Keratinocyte (primary cell): Measurements from ENCODE around the gene ASB4. TPM values are rescaled to one million over a fixed set of nuclear protein-coding genes. Genes with fewer than 3 reads are reported as not detected.

Experiments
- DNase-seq: peaks from one replicate; pipeline ENCODE4 v3.0.0-alpha.2; 2011; ENCODE audit warnings: low read depth, missing footprints, low spot score
- FAIRE-seq: peaks from 2 replicates; lab custom pipeline; 2011; peaks lifted over from hg19 to GRCh38; lab: Jason Lieb, UNC
- H2AFZ ChIP-seq: 2 replicates; pipeline ENCODE4 v1.6.0; 2012; ENCODE audit warnings: low read length, control low read depth, inconsistent platforms; ENCODE audit not compliant: control insufficient read depth
- H3K27ac ChIP-seq: 2 replicates; pipeline ENCODE4 v1.5.1; 2011; ENCODE audit warnings: low read length; ENCODE audit not compliant: control insufficient read depth, insufficient read depth
- H3K27me3 ChIP-seq: 3 replicates; pipeline ENCODE4 v1.6.0; 2011; ENCODE audit warnings: low read length; ENCODE audit not compliant: control insufficient read depth, insufficient read depth; ENCODE audit errors: extremely low read depth
- H3K36me3 ChIP-seq, 2 experiments: 2 replicates in 1 of 2; 3 replicates in 1 of 2; pipeline ENCODE4 v1.5.1; 2011; ENCODE audit warnings: low read length in 2 of 2, mild to moderate bottlenecking in 1 of 2; ENCODE audit not compliant: control insufficient read depth in 2 of 2, insufficient read depth in 2 of 2; ENCODE audit errors: extremely low read depth in 1 of 2
- H3K4me1 ChIP-seq: 3 replicates; pipeline ENCODE4 v1.5.1; 2011; ENCODE audit warnings: low read length; ENCODE audit not compliant: control insufficient read depth, insufficient read depth; ENCODE audit errors: extremely low read depth
- H3K4me2 ChIP-seq: 3 replicates; pipeline ENCODE4 v1.6.0; 2011; ENCODE audit warnings: low read depth, low read length; ENCODE audit not compliant: control insufficient read depth, insufficient read depth; ENCODE audit errors: extremely low read depth
- H3K4me3 ChIP-seq, 3 experiments: fragments of 200-600 bp in 1 of 3; sonication (generic) in 1 of 3; 2 replicates in 2 of 3; 3 replicates in 1 of 3; pipeline ENCODE4 v1.5.1; 2011 to 2016; ENCODE audit warnings: low read length in 3 of 3, mild to moderate bottlenecking in 3 of 3, control low read depth in 2 of 3, inconsistent platforms in 1 of 3, low read depth in 1 of 3, mixed read lengths in 1 of 3, mixed run types in 1 of 3, moderate library complexity in 1 of 3; ENCODE audit not compliant: control insufficient read depth in 2 of 3, insufficient read depth in 2 of 3; ENCODE audit errors: extremely low read depth in 1 of 3
- H3K79me2 ChIP-seq: 2 replicates; pipeline ENCODE4 v1.6.0; 2012; ENCODE audit warnings: low read length; ENCODE audit not compliant: control insufficient read depth, insufficient read depth
- H3K9ac ChIP-seq: 3 replicates; pipeline ENCODE4 v1.6.0; 2011; ENCODE audit warnings: low read length; ENCODE audit not compliant: control insufficient read depth, insufficient read depth; ENCODE audit errors: extremely low read depth
- H3K9me1 ChIP-seq: 3 replicates; pipeline ENCODE4 v1.6.0; 2011; ENCODE audit warnings: low read length; ENCODE audit not compliant: control insufficient read depth, insufficient read depth; ENCODE audit errors: extremely low read depth
- H3K9me3 ChIP-seq: 2 replicates; pipeline ENCODE4 v1.5.1; 2012; ENCODE audit warnings: low read depth, low read length; ENCODE audit not compliant: control insufficient read depth
- H4K20me1 ChIP-seq: 3 replicates; pipeline ENCODE4 v1.6.0; 2011; ENCODE audit warnings: low read length; ENCODE audit not compliant: control insufficient read depth, insufficient read depth; ENCODE audit errors: extremely low read depth
- CTCF ChIP-seq, 3 experiments: IDR thresholded peaks in 1 of 3; conservative IDR thresholded peaks in 1 of 3; optimal IDR thresholded peaks in 1 of 3; 2 replicates in 2 of 3; 3 replicates in 1 of 3; pipeline versions ENCODE3 to v1.5.1; 2011; ENCODE audit warnings: low read length in 3 of 3, mild to moderate bottlenecking in 3 of 3, moderate library complexity in 2 of 3, control low read depth in 1 of 3, inconsistent platforms in 1 of 3; ENCODE audit not compliant: insufficient read depth in 2 of 3; ENCODE audit errors: extremely low read depth in 1 of 3
- EZH2 ChIP-seq: IDR thresholded peaks from one replicate; pipeline ENCODE4 v1.6.1; 2012; ENCODE audit warnings: inconsistent platforms, mild to moderate bottlenecking, low read length, moderate library complexity
- dilution Hi-C: fragments of 300-500 bp; cut with MboI; formaldehyde crosslinking; loops from one replicate; pipeline ENCODE4 v1.7.0; 2020; ENCODE audit warnings: low sequenced_read_pairs; ENCODE audit not compliant: extremely low pct_ligation_motif_present
- polyA plus RNA-seq, 5 experiments: library from polyadenylated mRNA; depleted of rRNA in 3 of 5; stranded (reverse) in 3 of 5; stranded (forward) in 1 of 5; unstranded in 1 of 5; fragments of >200 nt; gene quantifications; 1 replicate in 1 of 5; 2 replicates in 3 of 5; 3 replicates in 1 of 5; pipeline versions ENCODE4 v1.2.1 to v1.2.3, GENCODE V29; 2011 to 2012; ENCODE audit warnings: missing spikeins in 2 of 5, low read depth in 1 of 5, low replicate concordance in 1 of 5

ASB4 gene
- polyA plus RNA-seq, 1 donor (not counting 4 experiments of a cell fraction or from before 2014, with no cell fraction given): not detected

- H2AFZ ChIP-seq: no peak overlapping the region
- H3K79me2 ChIP-seq: no peaks in the 10 kb centered on the region
- no peaks in the 10 kb centered on the region for H3K9me3 ChIP-seq
- no peak for DNase-seq
- H3K9me1 ChIP-seq: no peaks in the 10 kb centered on the region
- H4K20me1 ChIP-seq: no peaks in the 10 kb centered on the region
- H3K4me2 ChIP-seq: no peak overlapping the region
- no peak for TF ChIP-seq CTCF (optimal IDR thresholded peaks at IDR 0.05 in 1 of 3, IDR thresholded peaks at IDR 0.05 in 1 of 3, conservative IDR thresholded peaks at IDR 0.05 in 1 of 3; ENCODE audit: extremely low read depth in 1 of 3, insufficient read depth in 2 of 3, low read length in 3 of 3)
- TF ChIP-seq EZH2: no peak
- no peak for FAIRE-seq
- dilution Hi-C loops: no loop called here
- H3K36me3 ChIP-seq: no peaks in the 10 kb centered on the region
- H3K4me3 ChIP-seq: no peak overlapping the region
- H3K4me1 ChIP-seq: no peaks in the 10 kb centered on the region
- H3K27ac ChIP-seq: no peak overlapping the region
- peaks cover 5% of the 10 kb centered on the region for H3K27me3 ChIP-seq
- H3K9ac ChIP-seq: no peak overlapping the region
Measured at GRCh38 chr7:95535662-95536061, 49.9 kb downstream of the ASB4 start.

- no peak overlapping the region for H3K27ac ChIP-seq
- H3K4me3 ChIP-seq: no peak overlapping the region
- no peaks in the 10 kb centered on the region for H3K9me1 ChIP-seq
- FAIRE-seq (no peak), DNase-seq (no peak)
- no peaks in the 10 kb centered on the region for H3K79me2 ChIP-seq
- H2AFZ ChIP-seq: no peak overlapping the region
- no peaks in the 10 kb centered on the region for H3K9me3 ChIP-seq
- H4K20me1 ChIP-seq: no peaks in the 10 kb centered on the region
- H3K4me1 ChIP-seq: no peaks in the 10 kb centered on the region
- H3K9ac ChIP-seq: no peak overlapping the region
- H3K27me3 ChIP-seq: peaks cover 5% of the 10 kb centered on the region
- H3K4me2 ChIP-seq: no peak overlapping the region
- dilution Hi-C loops: no loop called here
- TF ChIP-seq EZH2: no peak
- TF ChIP-seq CTCF (optimal IDR thresholded peaks at IDR 0.05 in 1 of 3, IDR thresholded peaks at IDR 0.05 in 1 of 3, conservative IDR thresholded peaks at IDR 0.05 in 1 of 3; ENCODE audit: extremely low read depth in 1 of 3, insufficient read depth in 2 of 3, low read length in 3 of 3): no peak
- no peaks in the 10 kb centered on the region for H3K36me3 ChIP-seq
Measured at GRCh38 chr7:95536656-95537311, 51.0 kb downstream of the ASB4 start.
